ENCODE data around the gene TPCN2.

GRCh38 chr11:69064394-69064957 is 15.7 kb downstream of the TPCN2 start:
- TF ChIP-seq, protein P1, sequence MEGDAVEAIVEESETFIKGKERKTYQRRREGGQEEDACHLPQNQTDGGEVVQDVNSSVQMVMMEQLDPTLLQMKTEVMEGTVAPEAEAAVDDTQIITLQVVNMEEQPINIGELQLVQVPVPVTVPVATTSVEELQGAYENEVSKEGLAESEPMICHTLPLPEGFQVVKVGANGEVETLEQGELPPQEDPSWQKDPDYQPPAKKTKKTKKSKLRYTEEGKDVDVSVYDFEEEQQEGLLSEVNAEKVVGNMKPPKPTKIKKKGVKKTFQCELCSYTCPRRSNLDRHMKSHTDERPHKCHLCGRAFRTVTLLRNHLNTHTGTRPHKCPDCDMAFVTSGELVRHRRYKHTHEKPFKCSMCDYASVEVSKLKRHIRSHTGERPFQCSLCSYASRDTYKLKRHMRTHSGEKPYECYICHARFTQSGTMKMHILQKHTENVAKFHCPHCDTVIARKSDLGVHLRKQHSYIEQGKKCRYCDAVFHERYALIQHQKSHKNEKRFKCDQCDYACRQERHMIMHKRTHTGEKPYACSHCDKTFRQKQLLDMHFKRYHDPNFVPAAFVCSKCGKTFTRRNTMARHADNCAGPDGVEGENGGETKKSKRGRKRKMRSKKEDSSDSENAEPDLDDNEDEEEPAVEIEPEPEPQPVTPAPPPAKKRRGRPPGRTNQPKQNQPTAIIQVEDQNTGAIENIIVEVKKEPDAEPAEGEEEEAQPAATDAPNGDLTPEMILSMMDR (IDR thresholded peaks at IDR 0.05 in 2 of 3, conservative IDR thresholded peaks at IDR 0.05 in 1 of 3; ENCODE audit: borderline replicate concordance in 1 of 3, insufficient read depth in 1 of 3, low read depth in 2 of 3, low read length in 2 of 3), result no peak
- TF ChIP-seq EZH2phosphoT487 (IDR thresholded peaks at IDR 0.05; ENCODE audit: borderline replicate concordance) (no peak), FOSL1 (IDR thresholded peaks at IDR 0.05; ENCODE audit: low read depth) (no peak), RAD21 (IDR thresholded peaks at IDR 0.05; ENCODE audit: low read depth) (no peak), POLR2A (IDR thresholded peaks at IDR 0.05; ENCODE audit: borderline replicate concordance, extremely low read depth, insufficient read depth, insufficient read length) (no peak), SIN3A (IDR thresholded peaks at IDR 0.05; ENCODE audit: low read depth) (no peak), EGR1 (IDR thresholded peaks at IDR 0.05; ENCODE audit: low read depth) (no peak), JUND (IDR thresholded peaks at IDR 0.05) (no peak), POLR2AphosphoS5 (IDR thresholded peaks at IDR 0.05; ENCODE audit: low read depth, low read length) (no peak), EZH2 (IDR thresholded peaks at IDR 0.05) (no peak)
